Adipose tissue (tissue), 3 donors: ENCODE results near the gene NOD1. TPM values are rescaled to one million over a fixed set of nuclear protein-coding genes. Genes with fewer than 3 reads are reported as not detected.
"Not testable (repeated sequence)": the region's sequence is repeated elsewhere in the genome, so short reads cannot be mapped to it uniquely, and the experiment has no call there.

Source experiments
- H3K27ac ChIP-seq: one replicate; pipeline ENCODE4 v1.5.1; 2013; ENCODE audit warnings: low read depth, low read length
- WGBS, 3 donors: extraction: QIAGEN DNeasy Blood & Tissue Kit; methylation state at CpG; one replicate each; pipeline ENCODE4 v1.1.7; 2013; 5-methylcytosine and 5-hydroxymethylcytosine counted together
- polyA plus RNA-seq, 3 donors: library from polyadenylated mRNA; stranded (reverse); fragments of 200-250 nt; gene quantifications; one replicate each; pipeline ENCODE4 v1.2.3, GENCODE V29; 2013
- donor health status: healthy with polysubstance abuse.
- donor health status: Bipolar disorder and iron deficiency.
- donor health status: healthy.

Gene NOD1
- polyA plus RNA-seq, 3 donors, result 2.7 to 24.1 (median 18.8) TPM

DNA sequence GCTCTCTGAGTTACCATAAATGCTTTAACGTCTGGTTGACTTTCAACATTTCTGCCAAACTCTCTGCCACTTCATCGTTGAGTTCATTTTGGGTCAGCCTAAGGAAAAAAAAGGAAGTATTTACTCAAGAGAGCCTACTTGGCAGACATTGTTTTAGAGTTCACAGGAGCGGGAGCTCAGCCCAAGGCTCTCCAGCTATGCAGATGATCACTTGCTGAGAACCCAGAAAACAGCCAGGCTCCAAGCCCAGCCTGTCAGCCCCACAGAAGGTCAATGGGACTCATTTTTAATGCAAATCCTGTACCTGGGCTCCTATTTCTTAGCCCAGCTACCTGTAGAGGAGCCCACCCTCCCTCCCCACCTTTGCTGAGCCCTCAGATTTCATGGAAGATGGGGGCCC lies 45.5 kb downstream of the NOD1 start:
- WGBS, 3 donors, result 1 to 7% (median 5%) methylated on average over 3 of the region's 3 CpGs
- H3K27ac ChIP-seq, result no peak overlapping the region

DNA sequence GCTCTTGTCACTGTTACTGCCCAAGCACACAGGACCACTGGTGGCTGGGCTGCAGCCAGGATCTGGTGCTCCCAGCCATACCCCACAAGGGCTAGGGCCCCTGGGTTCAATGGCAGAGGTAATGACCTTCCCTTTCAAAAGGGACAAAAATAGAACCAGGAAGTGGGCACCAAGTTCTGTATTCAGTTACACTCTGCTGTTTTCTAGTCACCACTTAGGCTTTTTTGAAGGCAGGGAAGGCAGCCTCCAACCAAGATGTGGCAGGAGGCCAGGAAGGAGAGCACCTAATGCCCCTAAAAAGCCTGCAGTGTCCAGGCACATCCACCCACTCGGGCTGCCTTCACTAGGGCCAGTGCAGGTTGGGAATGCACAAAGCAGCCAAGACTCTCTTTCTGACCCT lies 47.8 kb downstream of the NOD1 start:
- WGBS, 3 donors, result 29 to 52% (median 34%) methylated on average over 1 of the region's 1 CpG

DNA sequence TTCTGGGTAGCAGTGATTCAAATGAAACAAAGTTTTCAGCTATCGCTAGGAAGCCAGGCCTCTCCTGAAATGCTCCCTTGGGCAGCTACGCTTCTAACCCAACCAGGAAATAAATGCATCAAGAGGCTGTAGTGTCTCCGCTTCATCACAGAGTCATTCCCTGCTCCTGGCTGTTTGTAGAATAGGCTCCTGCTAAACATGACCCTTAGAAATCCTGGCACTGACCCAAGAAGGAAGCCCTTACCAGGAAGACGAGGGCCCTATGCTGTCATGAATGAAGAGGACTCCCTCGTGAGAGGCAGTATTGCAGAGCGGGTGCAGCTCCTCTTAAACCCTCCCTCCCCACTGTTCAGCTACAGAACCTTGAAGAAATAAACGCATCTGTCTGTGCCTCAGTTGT lies 48.3 kb downstream of the NOD1 start:
- WGBS, 3 donors, result 48 to 66% (median 53%) methylated on average over 7 of the region's 7 CpGs
- no peak overlapping the region for H3K27ac ChIP-seq

More for the DNA sequence above, 47.8 kb downstream of the NOD1 start:
- no peak overlapping the region for H3K27ac ChIP-seq

DNA sequence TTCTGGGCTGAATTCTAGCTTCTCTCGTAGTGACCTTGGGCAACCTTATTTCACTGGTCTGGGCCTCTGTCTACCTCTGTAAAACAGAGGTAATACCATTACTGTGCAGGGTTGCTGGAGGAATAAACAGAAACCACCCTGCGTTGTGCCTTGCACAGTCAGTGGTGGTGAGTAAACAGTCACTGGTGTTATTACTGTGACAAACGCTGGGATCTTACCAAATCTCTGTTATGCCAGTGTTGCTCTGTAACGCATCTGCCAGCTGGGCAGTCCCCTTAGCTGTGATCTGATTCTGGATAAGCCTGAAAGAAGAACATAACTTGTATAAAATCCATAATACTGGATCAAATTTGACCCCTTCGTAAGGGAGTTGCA lies 49.4 kb downstream of the NOD1 start:
- WGBS, 3 donors, result 59 to 70% (median 66%) methylated on average over 5 of the region's 5 CpGs
- no peak overlapping the region for H3K27ac ChIP-seq

DNA sequence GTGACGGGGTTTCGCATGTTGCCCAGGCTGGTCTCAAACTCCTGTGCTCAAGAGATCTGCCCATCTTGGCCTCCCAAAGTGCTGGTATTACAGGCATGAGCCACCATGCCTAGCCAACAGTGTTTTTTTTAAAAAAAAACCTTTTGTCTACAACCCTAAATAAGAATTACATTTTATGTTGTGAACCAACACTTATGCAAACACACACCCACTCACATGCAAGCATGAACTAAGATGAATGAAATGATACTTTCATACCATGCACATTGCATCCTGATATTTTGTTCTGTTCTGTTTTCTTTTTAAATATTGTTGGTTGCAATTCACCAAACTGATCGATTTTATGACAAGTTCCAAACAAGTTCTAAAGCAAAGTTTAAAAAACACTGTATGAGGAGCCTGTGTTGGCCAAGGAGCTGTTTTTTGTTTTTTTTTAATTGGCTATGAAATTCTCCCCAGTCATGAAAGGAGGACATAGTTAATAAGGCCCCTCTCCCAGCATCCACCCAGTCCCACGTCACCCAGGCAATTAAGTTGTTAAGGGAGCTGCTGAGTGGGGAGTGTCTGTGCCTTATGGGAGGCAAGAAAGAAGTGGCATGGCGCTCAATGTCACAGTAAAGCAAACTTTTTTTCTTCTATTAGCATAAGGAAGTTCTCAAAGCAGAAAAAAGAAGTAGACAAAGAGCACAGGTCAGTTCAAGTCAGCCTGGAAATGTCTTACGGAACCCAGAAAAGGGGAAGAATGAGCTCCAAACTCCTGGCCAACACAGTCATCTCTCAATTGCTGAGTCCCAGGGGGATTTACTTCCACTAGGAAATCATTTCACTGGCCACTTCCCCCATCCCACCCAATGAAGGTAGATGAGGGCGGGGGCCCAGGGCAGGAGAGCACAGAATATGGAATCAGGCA lies 50.1 kb downstream of the NOD1 start:
- no peak overlapping the region for H3K27ac ChIP-seq
- 66 to 93% (median 70%) methylated on average over 7 of the region's 7 CpGs for WGBS, 3 donors

DNA sequence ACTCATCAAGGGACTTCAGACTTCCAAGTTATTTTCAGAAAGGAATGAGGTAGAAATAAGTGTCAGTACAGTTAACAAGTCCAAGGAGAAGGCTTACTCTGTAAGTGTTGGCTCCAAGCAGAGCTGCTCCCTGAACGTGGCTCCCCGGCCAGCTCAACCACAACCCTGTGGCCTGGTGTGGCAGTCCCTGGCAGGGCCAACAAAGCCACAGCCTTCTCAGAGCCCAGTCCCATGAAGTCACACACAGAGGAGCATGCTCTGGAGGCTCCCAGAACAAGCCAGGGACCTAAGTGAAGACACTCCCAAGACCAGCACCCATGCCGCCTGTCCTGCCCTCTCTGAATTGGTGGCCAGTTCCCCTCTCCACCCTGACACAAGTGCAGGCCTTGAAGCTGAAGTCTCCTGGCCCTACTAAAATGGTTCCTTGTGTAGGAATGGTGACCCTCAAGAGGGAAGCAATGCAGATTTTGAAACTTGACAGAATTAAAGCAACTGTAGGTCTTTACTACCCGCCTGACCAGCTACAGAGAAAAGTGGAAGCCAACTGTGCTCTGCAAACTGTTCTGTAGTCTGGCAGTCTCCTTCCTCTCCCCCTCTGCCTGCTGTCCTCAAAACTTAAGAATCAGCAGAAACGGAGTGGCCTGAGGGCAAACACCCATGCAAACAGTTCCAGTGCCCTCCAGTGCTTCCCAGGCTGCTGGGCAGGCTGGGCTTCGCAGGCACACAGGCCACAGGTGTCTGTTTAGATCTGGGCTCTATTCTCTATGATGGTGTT lies 51.1 kb downstream of the NOD1 start:
- H3K27ac ChIP-seq, result no peak overlapping the region
- 62 to 88% (median 72%) methylated on average over 6 of the region's 6 CpGs for WGBS, 3 donors

DNA sequence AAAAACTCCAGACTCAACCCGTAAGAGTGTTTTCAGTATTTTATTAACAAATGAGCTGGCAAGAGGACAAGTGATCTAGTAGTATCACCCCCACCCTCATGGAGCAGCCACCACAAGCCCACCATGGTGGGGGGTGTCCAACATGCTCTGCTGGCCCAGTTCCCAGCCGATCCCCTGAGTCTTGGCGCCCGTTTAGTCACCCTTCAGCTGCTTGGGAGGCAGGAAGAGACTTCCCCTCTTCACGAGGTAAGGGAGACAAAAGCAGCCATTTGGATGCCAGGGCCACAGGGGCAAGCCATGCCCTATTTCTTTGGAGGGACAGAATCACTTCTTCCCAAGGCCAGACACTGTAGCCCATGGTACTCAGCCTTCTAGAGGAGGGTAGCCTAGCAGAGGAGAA lies 54.1 kb downstream of the NOD1 start:
- H3K27ac ChIP-seq, result no peak overlapping the region
- 77 to 92% (median 84%) methylated on average over 5 of the region's 5 CpGs for WGBS, 3 donors

DNA sequence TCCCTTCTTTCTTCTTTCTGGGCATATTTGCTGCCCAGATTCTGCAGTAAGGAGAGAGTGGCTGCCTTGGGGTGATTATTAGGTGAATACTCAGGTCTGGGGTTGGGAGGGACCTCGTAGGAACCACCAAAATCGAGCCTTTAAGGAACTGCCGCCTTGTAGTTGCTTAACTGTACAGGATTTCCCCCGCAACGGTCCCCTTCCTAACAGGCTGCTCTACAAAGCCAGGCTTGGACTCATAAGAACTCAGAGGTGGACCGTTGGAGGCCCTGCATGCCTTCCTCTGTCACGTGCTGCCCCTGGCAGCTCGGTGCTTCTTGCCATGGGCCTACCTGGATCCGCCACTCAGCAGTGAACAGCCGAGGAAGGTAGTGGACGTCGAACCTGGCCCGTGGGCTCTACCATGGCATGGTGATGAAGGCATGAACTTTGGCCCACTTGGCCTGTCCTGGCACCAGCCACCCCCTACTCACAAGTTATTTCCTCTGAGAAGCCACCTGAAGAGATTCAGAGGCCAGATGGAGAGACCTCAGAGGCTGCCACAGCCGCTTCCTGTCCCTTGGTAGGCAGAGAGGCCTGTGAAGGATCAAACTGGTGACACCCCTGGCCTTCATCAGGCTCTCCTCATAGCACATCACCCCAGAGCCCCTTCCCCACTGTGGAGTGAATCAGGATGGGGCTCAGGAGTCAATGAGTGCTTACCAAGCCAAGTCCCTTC lies 54.6 kb downstream of the NOD1 start:
- no peak overlapping the region for H3K27ac ChIP-seq
- 72 to 95% (median 72%) methylated on average over 14 of the region's 14 CpGs for WGBS, 3 donors

DNA sequence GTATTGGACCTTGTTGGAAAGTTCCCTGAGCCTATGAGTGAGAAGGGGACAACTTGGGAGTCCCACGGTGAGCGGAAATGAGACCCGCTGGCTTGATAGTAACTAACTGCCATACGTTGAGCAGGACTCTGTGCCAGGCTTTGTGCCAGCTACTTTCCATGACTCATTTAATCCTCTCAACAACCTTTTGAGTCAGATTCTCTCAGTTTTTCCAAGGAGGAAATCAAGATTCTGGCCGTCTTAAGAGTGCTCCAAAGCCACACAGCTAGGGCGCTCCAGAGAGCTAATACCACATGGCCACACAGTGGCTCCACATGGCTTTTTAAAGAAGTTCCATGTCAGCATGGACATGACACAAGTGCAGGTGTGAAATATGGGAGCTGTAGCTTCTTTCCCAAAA lies 55.7 kb downstream of the NOD1 start:
- H3K27ac ChIP-seq, result no peak overlapping the region
- WGBS, 3 donors, result 83 to 88% (median 84%) methylated on average over 6 of the region's 6 CpGs

DNA sequence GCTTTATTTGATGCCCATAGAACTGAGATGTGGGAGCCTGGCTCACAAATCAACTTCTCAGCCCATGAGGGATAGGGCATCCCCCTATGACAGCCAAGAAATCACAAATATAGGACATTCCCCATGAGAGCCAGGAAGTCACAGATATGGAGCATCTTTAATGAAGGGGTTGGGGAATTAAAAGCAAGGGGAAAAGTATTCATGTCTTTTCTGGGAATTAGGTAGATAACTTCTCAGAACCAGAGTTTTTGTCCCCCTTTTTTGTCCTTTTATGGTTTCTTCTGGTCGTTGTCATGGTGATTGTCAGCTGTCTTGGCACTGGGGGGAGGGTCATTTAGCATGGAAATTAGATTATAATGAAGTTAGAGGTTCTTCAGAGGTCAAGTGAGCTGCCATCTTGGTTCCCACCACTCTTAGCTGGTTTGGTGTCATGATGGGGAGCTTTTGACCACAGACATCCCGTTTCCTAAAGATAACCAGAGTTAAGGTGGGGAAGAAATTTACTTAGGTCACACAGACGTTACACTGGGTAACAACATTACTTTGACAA lies 56.9 kb downstream of the NOD1 start:
- 80 to 95% (median 90%) methylated on average over 3 of the region's 3 CpGs for WGBS, 3 donors
- H3K27ac ChIP-seq, result no peak overlapping the region

DNA sequence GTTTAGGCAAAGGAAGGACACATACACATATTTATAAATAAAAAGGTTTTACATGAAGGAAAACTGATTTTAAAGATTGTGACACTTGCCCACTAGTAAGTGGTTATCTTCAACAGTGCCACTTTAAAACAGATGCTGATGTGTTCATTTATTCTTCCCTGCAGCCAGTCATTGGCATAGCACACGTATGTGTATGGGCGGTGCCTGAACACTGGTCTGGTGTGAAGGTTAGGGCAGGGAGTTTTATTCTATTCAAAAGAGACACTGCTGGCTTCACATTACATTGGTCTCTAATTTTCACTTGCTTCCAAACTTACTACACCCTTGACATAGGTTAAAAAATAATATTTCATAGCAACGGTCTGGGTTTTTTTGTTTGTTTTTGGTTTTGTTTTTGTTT lies 57.9 kb downstream of the NOD1 start:
- WGBS, 3 donors, result 80 to 85% (median 84%) methylated on average over 3 of the region's 3 CpGs

DNA sequence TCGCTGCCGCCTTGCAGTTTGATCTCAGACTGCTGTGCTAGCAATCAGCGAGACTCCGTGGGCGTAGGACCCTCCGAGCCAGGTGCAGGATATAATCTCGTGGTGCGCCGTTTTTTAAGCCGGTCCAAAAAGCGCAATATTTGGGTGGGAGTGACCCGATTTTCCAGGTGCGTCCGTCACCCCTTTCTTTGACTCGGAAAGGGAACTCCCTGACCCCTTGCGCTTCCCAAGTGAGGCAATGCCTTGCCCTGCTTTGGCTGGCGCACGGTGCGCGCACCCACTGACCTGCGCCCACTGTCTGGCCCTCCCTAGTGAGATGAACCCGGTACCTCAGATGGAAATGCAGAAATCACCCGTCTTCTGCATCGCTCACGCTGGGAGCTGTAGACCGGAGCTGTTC lies 58.5 kb downstream of the NOD1 start:
- WGBS, 3 donors, result 95 to 100% (median 100%) methylated on average over 10 to 13 of the region's 26 CpGs
- not testable (repeated sequence) for H3K27ac ChIP-seq

More for the DNA sequence above, 57.9 kb downstream of the NOD1 start:
- no peak overlapping the region for H3K27ac ChIP-seq

DNA sequence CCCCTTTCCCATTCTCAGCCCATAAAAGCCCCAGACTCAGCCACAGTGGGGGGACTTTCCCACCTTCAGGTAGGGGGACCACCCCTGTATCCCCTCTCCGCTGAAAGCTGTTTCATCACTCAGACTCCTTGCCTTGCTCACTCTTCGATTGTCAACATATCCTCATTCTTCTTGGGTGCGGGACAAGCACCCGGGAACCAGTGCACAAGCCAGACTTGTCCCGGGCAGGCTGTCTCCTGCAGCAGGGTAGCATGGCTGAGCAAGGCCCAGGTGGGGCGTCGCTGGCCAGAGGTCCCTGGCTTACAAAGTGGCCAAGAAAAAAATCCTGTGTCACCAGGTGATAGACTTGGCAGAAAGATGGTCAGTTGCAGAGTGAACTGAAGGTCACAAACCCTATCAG lies 64.7 kb downstream of the NOD1 start:
- H3K27ac ChIP-seq, result no peak overlapping the region
- WGBS, 3 donors, result 76 to 99% (median 98%) methylated on average over 7 of the region's 7 CpGs

DNA sequence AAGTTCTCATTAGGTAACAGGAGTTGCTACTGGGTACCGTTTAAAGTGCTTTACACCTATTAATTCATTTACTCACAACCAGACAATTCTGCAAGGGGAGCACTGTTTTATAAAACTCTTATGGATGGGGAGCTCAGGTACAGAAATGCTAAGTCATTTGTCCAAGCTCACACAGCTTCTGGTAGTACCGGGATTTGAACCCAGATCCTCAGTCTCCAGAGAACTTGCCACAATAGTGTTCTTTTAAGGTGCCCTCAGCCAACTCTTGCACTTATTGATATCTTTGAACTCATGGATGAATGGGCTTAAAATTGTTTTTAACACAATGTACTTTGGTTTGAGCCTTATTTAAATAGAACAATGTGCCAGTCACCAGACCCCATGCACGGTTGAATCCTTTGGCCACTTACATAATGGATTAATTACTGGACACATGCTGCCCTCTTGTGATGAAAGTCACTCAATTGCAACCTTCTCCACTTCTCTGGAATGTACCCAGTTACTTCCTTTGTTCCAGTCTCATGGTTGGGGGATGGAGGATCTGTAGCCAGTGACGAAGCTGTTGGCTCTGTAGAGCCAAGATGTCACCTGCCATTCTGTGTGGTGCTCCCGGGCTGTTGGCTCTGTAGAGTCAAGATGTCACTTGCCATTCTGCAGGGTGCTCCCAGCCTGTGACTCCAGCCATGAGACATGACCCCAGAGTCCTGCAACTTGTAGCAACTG lies 65.6 kb downstream of the NOD1 start:
- 50 to 58% (median 55%) methylated on average over 5 of the region's 5 CpGs for WGBS, 3 donors

DNA sequence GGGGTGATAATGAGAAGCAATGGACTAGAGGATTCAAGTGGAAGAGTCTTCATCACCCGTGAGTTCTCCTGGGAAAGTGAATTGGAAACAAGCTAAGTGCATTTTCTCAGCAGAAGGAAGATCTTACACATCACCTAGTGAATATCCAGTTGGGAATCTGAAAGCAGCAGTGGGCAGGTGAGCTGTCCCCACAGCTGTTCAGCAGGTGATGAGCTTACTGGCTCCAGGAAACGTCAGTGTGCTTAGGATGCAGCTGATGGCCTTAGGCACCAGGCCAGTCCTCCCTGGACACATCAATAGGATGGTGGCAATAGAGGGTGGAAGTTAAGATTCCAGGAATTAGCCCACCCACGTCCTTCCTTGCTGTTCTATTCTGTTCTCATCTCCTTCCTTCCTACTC lies 66.7 kb downstream of the NOD1 start:
- no peak overlapping the region for H3K27ac ChIP-seq
- 50 to 86% (median 56%) methylated on average over 3 of the region's 3 CpGs for WGBS, 3 donors

More for the DNA sequence above, 65.6 kb downstream of the NOD1 start:
- H3K27ac ChIP-seq, result no peak overlapping the region

DNA sequence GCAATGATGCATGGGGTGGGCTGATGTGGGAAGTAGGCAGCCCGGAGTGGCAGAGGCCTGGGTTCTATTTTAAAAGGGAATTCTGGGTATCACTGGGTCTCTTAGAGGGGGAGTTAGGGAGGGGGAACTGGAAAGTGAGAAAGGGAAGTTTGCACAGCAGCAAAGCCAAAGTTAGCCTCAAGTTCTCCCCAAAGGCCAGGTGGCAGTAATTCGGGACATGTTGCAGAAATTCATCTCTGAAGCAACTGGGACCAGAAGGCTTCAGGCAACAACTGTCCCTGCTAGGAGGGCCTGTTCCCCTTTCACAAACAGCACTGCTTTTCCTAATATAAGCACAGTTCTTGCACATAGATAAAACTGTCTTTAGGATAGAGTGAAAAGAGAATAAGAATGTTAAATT lies 67.4 kb downstream of the NOD1 start:
- 63 to 84% (median 79%) methylated on average over 2 of the region's 2 CpGs for WGBS, 3 donors

DNA sequence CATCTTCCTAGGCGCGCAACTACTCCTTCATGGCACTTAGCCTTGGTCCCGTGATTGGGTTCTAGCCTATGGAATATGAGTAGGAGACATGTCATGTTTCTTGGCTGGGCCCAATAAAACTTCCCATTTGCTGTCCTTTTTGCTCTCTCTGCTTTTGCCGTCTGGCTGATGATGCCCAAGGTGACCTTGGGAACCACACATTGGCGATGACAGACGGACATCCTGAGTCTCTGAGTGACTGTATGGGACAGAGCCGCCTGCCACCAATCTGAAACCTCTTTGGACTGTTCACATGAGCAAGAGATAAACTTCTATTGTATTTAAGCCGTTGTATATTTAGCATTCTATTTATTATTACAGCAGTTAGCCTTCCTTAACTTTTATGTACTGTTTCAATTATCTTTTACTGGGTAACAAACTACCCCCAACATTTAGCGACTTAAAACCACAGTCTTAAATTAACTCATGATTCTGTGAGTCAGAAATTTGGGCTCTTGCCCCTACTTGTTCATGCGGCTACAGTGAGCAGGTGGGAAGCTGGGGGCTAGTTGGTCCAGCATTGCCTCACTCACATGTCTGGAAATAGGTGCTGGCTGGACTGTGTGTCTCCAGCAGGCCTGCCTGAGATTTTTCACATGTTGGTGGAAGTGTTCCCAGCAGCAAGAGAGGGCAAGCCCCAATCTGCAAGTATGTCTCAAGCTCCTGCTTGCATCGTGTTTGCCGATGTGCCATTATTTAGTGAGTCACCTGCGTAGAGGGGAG lies 71.7 kb downstream of the NOD1 start:
- WGBS, 3 donors, result 89 to 94% (median 93%) methylated on average over 13 of the region's 13 CpGs
- H3K27ac ChIP-seq, result no peak overlapping the region

More for the DNA sequence above, 67.4 kb downstream of the NOD1 start:
- no peak overlapping the region for H3K27ac ChIP-seq
